Loucy (cell line): Measurements from ENCODE around the gene GPR153.

Source experiments
- H2AFZ ChIP-seq: fragments of 200-600 bp; sonication (generic); 2 replicates; pipeline ENCODE4 v1.6.0; 2016; ENCODE audit warnings: antibody characterized with exemption, mild to moderate bottlenecking, low read length, moderate library complexity
- H3F3A ChIP-seq: fragments of 200-600 bp; 2 replicates; pipeline ENCODE4 v1.6.0; 2016; ENCODE audit warnings: antibody characterized with exemption, low read depth, mild to moderate bottlenecking
- H3K27me3 ChIP-seq: fragments of 200-600 bp; sonication (generic); 2 replicates; pipeline ENCODE4 v1.6.1; 2014; ENCODE audit warnings: low read length, mild to moderate bottlenecking; ENCODE audit not compliant: insufficient read depth, poor library complexity, severe bottlenecking
- H3K36me3 ChIP-seq: fragments of 200-600 bp; sonication (generic); 2 replicates; pipeline ENCODE4 v1.6.1; 2016; ENCODE audit warnings: low read length; ENCODE audit not compliant: insufficient read depth
- H3K4me1 ChIP-seq: fragments of 200-600 bp; sonication (generic); 2 replicates; pipeline ENCODE4 v1.5.1; 2014; ENCODE audit warnings: low read length, mild to moderate bottlenecking; ENCODE audit not compliant: insufficient read depth, poor library complexity, severe bottlenecking
- H3K4me2 ChIP-seq: fragments of 200-600 bp; sonication (generic); 2 replicates; pipeline ENCODE4 v1.6.0; 2014; ENCODE audit warnings: antibody characterized with exemption, low read length, low read depth, mild to moderate bottlenecking; ENCODE audit not compliant: poor library complexity, severe bottlenecking
- H3K4me3 ChIP-seq: fragments of 200-600 bp; sonication (generic); 2 replicates; pipeline ENCODE4 v1.5.1; 2014; ENCODE audit warnings: low read length, mild to moderate bottlenecking, mixed read lengths; ENCODE audit not compliant: poor library complexity, severe bottlenecking
- H3K79me2 ChIP-seq: fragments of 200-600 bp; sonication (generic); 2 replicates; pipeline ENCODE4 v1.6.1; 2014; ENCODE audit warnings: low read length; ENCODE audit not compliant: insufficient read depth
- H3K9ac ChIP-seq: fragments of 200-600 bp; sonication (generic); 2 replicates; pipeline ENCODE4 v1.6.0; 2014; ENCODE audit warnings: mild to moderate bottlenecking, low read depth, low read length, moderate library complexity; ENCODE audit not compliant: poor library complexity, severe bottlenecking
- H3K9me2 ChIP-seq: fragments of 200-600 bp; sonication (generic); replicated peaks from 2 replicates; pipeline ENCODE4 v1.6.1; 2016; ENCODE audit warnings: low read depth, low read length, mixed read lengths
- H3K9me3 ChIP-seq: fragments of 200-600 bp; sonication (generic); 2 replicates; pipeline ENCODE4 v1.6.1; 2014; ENCODE audit warnings: mild to moderate bottlenecking, antibody characterized with exemption, low read length, low read depth; ENCODE audit not compliant: insufficient read depth
- H4K20me1 ChIP-seq: fragments of 200-600 bp; sonication (generic); 2 replicates; pipeline ENCODE4 v1.6.0; 2014; ENCODE audit warnings: antibody characterized with exemption, low read length, mild to moderate bottlenecking; ENCODE audit not compliant: insufficient read depth, poor library complexity, severe bottlenecking
- EZH2phosphoT487 ChIP-seq: fragments of 200-600 bp; IDR thresholded peaks from 2 replicates; pipeline ENCODE4 v1.6.1; 2018; ENCODE audit warnings: antibody characterized with exemption, mild to moderate bottlenecking, moderate library complexity, borderline replicate concordance
- TF ChIP-seq, protein P1 (sequence below): fragments of 200-600 bp; sonication (generic); conservative IDR thresholded peaks from 2 replicates; pipeline ENCODE4 v1.5.1; 2014; ENCODE audit warnings: mild to moderate bottlenecking, antibody characterized with exemption, low read length

Gene GPR153

DNA sequence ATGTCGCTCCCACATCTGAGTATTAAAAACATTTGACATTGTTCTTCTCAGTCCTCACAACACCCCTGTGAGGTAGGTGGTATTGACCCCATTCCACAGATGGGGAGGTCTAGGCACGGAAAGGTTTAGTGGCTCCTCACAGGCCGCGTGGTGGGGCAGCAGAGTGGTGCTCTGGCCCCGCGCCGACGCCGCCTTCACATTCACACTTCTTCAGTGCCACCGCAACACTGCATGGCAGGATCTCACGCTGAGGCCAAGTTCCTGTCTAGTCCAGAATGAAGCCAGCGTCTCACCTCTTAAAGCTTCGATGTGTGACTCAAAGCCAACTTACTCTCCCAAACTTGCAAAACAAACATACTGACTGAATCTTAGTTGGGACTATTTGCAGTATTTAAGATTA is 37.3 kb downstream of the GPR153 start:
- Histone ChIP-seq H3K79me2 (peaks cover 13% of the 10 kb centered on the region; the same call in 1 of the 2 replicates), H3F3A (no peaks in the 10 kb centered on the region), H3K4me2 (no peak overlapping the region), H3K9me2 (no peaks in the 10 kb centered on the region), H3K27me3 (no peaks in the 10 kb centered on the region), H3K4me3 (no peak overlapping the region), H3K9ac (no peak overlapping the region), H2AFZ (no peak overlapping the region), H3K36me3 (peaks cover 41% of the 10 kb centered on the region; the same call in 1 of the 2 replicates), H4K20me1 (no peaks in the 10 kb centered on the region), H3K9me3 (no peaks in the 10 kb centered on the region), H3K4me1 (peaks cover 3% of the 10 kb centered on the region)
- TF ChIP-seq EZH2phosphoT487 = no peak
- TF ChIP-seq, protein P1, sequence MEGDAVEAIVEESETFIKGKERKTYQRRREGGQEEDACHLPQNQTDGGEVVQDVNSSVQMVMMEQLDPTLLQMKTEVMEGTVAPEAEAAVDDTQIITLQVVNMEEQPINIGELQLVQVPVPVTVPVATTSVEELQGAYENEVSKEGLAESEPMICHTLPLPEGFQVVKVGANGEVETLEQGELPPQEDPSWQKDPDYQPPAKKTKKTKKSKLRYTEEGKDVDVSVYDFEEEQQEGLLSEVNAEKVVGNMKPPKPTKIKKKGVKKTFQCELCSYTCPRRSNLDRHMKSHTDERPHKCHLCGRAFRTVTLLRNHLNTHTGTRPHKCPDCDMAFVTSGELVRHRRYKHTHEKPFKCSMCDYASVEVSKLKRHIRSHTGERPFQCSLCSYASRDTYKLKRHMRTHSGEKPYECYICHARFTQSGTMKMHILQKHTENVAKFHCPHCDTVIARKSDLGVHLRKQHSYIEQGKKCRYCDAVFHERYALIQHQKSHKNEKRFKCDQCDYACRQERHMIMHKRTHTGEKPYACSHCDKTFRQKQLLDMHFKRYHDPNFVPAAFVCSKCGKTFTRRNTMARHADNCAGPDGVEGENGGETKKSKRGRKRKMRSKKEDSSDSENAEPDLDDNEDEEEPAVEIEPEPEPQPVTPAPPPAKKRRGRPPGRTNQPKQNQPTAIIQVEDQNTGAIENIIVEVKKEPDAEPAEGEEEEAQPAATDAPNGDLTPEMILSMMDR = no peak

DNA sequence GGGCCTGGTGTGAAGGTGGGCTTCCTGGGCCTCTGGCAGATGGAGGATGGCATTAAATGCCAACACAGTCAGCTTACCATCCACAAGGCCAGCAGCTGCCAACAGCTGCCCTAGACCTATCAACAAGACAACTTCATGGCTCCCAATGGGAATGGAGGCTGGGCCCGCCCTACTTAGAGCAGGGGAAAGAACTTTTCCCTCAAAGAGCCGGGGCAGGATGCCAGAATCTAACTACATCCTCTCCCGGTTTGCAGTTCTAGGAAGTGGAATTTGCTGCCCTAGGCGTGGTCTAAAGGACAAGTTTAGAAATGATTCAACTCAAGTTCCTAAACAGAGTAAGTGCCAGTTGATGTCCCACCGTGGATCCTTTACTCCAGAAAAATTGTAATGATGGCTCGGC is 38.3 kb downstream of the GPR153 start:
- H4K20me1 ChIP-seq = no peaks in the 10 kb centered on the region
- H3K27me3 ChIP-seq = no peaks in the 10 kb centered on the region
- H3K9ac ChIP-seq = no peak overlapping the region
- H3K9me3 ChIP-seq = no peaks in the 10 kb centered on the region
- peaks cover 41% of the 10 kb centered on the region; the same call in 1 of the 2 replicates for H3K36me3 ChIP-seq
- no peak overlapping the region for H3K4me2 ChIP-seq
- no peaks in the 10 kb centered on the region for H3F3A ChIP-seq
- no peaks in the 10 kb centered on the region for H3K9me2 ChIP-seq
- peaks cover 3% of the 10 kb centered on the region for H3K4me1 ChIP-seq
- TF ChIP-seq EZH2phosphoT487 = no peak
- TF ChIP-seq, protein P1 = no peak
- H3K4me3 ChIP-seq = no peak overlapping the region
- H2AFZ ChIP-seq = no peak overlapping the region
- H3K79me2 ChIP-seq = peaks cover 5% of the 10 kb centered on the region; the same call in 1 of the 2 replicates

- Histone ChIP-seq H3K36me3 (peaks cover 30% of the 10 kb centered on the region; the same call in 1 of the 2 replicates), H3K9ac (no peak overlapping the region), H3F3A (no peaks in the 10 kb centered on the region), H3K27me3 (no peaks in the 10 kb centered on the region), H3K79me2 (peaks cover 4% of the 10 kb centered on the region; the same call in 1 of the 2 replicates), H3K9me2 (no peaks in the 10 kb centered on the region), H3K4me2 (no peak overlapping the region), H3K4me3 (no peak overlapping the region), H3K4me1 (no peaks in the 10 kb centered on the region), H2AFZ (no peak overlapping the region), H4K20me1 (no peaks in the 10 kb centered on the region), H3K9me3 (no peaks in the 10 kb centered on the region)
- TF ChIP-seq, protein P1 = no peak
- TF ChIP-seq EZH2phosphoT487 = no peak
These were observed 39.6 kb downstream of the GPR153 start for GRCh38 chr1:6221210-6221784.
